SKM-1 treated with dmso at 0.1 percent for 144 hours (cell line): ENCODE data around the gene KRTAP19-5.
"Not testable (repeated sequence)": the region's sequence is repeated elsewhere in the genome, so short reads cannot be mapped to it uniquely, and the experiment has no call there.

Source experiments
- DNase-seq: peaks from one replicate; lab custom pipeline; 2025; ENCODE audit not compliant: unreplicated experiment; lab: John Stamatoyannopoulos, UW

The KRTAP19-5 gene

GRCh38 chr21:30502041-30502440 is at the start of gene KRTAP19-5:
KRTAP19-5 (minus strand) TSS chr21:30502141; CDS start chr21:30502090, 51 bp downstream.
- DNase-seq, result no peak

GRCh38 chr21:30541764-30542163 is 39.8 kb upstream of the KRTAP19-5 start, which contains the start of gene KRTAP19-6:
KRTAP19-6 (minus strand) TSS chr21:30541864; CDS start chr21:30541833, 31 bp downstream.
- no peak for DNase-seq

GRCh38 chr21:30518876-30519275 is 16.9 kb upstream of the KRTAP19-5 start:
- DNase-seq, result no peak

GRCh38 chr21:30515681-30516080 is 13.7 kb upstream of the KRTAP19-5 start:
- DNase-seq, result no peak

- not testable (repeated sequence) for DNase-seq
Measured at GRCh38 chr21:30505621-30506205, 3.8 kb upstream of the KRTAP19-5 start.

GRCh38 chr21:30497065-30497464 is 4.9 kb downstream of the KRTAP19-5 start, which contains the start of gene KRTAP19-4:
KRTAP19-4 (minus strand) TSS chr21:30497165; CDS start chr21:30497110, 55 bp downstream.
- no peak for DNase-seq

- no peak for DNase-seq
Measured at GRCh38 chr21:30491963-30492428, 9.9 kb downstream of the KRTAP19-5 start, which contains the start of gene KRTAP19-3. KRTAP19-3 (minus strand) TSS chr21:30492013; CDS start chr21:30491957, 56 bp downstream.

GRCh38 chr21:30487336-30487735 is 14.6 kb downstream of the KRTAP19-5 start, which contains the start of gene KRTAP19-2:
KRTAP19-2 (minus strand) TSS chr21:30487436; CDS start chr21:30487348, 88 bp downstream.
- no peak for DNase-seq

- DNase-seq, result no peak
Measured at GRCh38 chr21:30486180-30486579, 15.8 kb downstream of the KRTAP19-5 start.

- DNase-seq, result no peak
Measured at GRCh38 chr21:30482130-30482529, 19.8 kb downstream of the KRTAP19-5 start.

- DNase-seq, result no peak
Measured at GRCh38 chr21:30480145-30480544, 21.8 kb downstream of the KRTAP19-5 start, which contains the start of gene KRTAP19-1. KRTAP19-1 (minus strand) TSS chr21:30480367; CDS start chr21:30480317, 50 bp downstream.

- DNase-seq, result no peak
Measured at GRCh38 chr21:30479259-30479658, 22.7 kb downstream of the KRTAP19-5 start.

- DNase-seq, result no peak
Measured at GRCh38 chr21:30478004-30478403, 23.9 kb downstream of the KRTAP19-5 start.

- DNase-seq, result no peak
Measured at GRCh38 chr21:30468900-30469714, 32.8 kb downstream of the KRTAP19-5 start.

GRCh38 chr21:30463713-30464112 is 38.2 kb downstream of the KRTAP19-5 start:
- peak; percentile 48 for DNase-seq
